ACHN (cell line): ENCODE data around the gene MARCHF9.

Experiments
- DNase-seq: peaks from one replicate; pipeline ENCODE4 v3.0.0-alpha.2; 2015
- in situ Hi-C: cut with HindIII; loops from 2 replicates; pipeline ENCODE4 v1.10.0; 2017; ENCODE audit warnings: low sequenced_read_pairs, low pct_ligation_motif_present, low pct_unique_long_range_greater_than_20kb

Gene MARCHF9

GRCh38 chr12:57750561-57751431 is 4.1 kb upstream of the MARCHF9 start:
- in situ Hi-C loops = no loop called here
- no peak for DNase-seq

- DNase-seq = no peak
- in situ Hi-C loops = no loop called here
These were observed 3.5 kb upstream of the MARCHF9 start for GRCh38 chr12:57751432-57751787.

DNA sequence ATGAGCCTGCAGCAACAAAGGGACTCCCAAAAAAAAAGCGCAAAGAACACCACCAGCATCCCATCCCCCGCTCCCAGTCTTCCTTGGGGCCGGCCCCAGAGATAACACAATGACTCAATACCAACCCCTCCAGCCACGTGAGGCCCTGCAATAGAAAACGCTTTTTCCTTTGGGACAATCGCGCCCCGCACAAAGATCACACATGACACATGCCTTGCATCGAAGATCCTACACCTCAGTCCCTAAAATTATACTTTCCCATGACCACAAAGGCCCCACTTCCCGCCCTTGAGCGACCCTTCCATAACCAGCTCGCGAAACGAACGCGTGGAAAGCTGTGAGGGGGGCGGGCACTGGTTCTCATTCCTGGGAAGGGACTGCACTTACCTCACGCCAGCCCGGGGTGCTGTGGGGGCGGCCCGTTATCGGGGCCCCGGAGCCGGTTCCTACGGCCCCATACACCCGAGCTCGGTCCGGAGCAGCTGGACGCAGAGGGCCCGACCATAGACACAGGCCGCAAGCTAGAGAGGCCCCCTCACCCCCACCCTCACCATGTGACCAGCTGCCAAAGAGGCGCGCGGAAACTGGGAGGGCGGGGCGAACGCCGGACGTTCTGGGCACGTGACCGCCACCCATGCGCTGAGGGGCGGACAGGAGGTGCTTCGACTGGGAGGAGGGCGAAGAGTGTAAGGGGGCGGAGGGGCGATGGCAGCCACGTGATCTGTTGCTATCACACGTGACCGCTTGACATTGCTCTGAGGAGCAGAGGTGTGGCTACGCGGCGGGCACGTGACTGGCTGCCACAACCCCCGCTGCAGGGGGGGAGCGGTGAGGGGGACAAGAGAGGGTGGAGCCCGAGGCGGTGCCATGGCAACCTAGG is 2.9 kb upstream of the MARCHF9 start, which contains the start of gene CDK4:
Gene CDK4 (minus strand): TSS at position 523 of the 880 bp plus-strand sequence. CDS start 593 bp downstream, outside the sequence.
- in situ Hi-C loops = no loop called here
- peak; percentile 100 for DNase-seq

GRCh38 chr12:57752668-57753000 is 2.3 kb upstream of the MARCHF9 start:
- in situ Hi-C loops = no loop called here
- DNase-seq = no peak

DNA sequence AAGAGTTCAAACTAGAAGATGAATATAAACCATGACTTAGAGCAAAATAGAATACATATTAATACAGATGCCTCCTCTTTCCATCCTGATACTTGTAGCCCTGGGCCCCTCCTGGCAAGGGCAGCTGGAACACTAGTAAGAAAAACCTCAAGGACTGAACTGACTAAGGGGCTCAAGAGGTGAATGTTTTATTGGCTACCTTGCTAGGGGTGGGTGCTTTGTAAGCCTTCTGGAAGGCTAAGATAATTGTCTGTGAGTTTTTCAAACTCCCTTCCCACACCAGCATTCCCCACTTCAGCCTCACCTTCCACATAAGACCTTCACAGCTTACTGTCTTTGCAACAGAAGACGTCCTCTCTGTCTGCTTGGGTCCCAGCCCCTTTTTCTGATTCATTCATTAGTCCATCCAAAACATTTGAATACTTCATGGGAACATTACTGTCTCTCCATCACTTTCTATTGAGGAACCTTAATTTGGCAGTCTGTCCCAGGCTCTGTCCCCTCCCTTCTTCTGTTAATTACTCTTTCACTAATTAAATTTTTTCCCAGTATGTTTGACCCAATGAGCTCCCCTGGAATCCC is 1.1 kb upstream of the MARCHF9 start:
- in situ Hi-C loops = no loop called here

DNA sequence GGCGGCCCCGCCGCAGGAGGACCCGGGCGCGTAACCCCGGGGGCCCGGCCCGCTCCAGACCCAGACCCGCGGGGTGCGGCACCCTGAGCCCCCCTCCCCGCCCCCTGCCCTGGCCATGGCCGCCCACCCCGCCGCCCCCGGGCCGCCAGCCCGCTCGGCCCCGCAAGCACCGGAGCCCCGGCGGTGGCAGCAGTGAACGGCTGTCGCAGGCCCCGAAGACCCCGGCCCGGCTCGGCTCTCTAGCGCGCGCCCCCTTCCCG is 221 bp downstream of the MARCHF9 start:
- in situ Hi-C loops = no loop called here
- no peak for DNase-seq

More for the DNA sequence above, 1.1 kb upstream of the MARCHF9 start:
- no peak for DNase-seq

GRCh38 chr12:57755454-57756372 is 810 bp downstream of the MARCHF9 start:
- no peak for DNase-seq
- in situ Hi-C loops = no loop called here

DNA sequence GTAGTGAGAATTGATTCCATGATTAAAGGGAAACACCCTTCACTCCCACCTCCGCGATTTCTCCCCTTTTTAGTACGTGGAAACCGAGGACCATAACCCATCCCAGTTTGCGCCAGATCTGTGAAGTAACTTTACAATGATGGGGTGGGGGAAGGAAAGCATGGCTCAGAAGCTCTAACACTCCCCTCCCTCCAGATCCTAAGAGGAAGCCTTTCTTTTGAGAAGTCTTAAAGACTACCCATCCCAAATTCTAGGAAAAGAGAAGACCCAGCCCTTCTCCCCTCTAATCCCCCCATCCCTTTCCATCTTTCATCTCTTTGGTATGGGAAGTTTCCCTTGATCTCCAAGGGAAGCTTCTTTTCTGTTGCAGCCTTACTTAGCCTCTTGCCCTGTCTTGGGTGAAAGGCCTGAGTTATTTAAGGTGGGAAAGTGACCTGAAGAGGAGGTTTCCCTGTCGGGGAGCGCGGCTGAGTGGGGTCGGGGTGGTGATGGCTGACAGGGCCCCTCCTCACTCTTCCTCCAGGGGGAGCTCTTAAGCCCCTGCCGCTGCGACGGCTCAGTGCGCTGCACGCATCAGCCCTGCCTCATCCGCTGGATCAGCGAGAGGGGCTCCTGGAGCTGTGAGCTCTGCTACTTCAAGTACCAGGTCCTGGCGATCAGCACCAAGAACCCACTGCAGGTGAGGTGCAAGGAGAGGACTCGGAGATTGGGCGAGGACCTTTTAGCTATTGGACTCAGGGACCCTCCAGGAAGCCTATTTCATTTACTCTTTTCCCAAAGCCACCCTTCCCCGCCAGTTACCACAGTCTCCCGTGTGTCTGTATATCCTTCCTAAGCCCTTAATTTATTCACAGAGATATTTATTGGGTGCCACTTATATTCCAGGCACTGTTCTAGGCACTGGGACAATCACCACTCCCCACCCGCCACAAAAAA is 1.8 kb downstream of the MARCHF9 start:
- peak; percentile 36 for DNase-seq
- in situ Hi-C loops = no loop called here

- in situ Hi-C loops = no loop called here
- no peak for DNase-seq
These were observed 2.9 kb downstream of the MARCHF9 start for GRCh38 chr12:57757771-57758170.

GRCh38 chr12:57758552-57759359 is 3.9 kb downstream of the MARCHF9 start:
- in situ Hi-C loops = no loop called here
- no peak for DNase-seq

- DNase-seq = peak; percentile 67
- in situ Hi-C loops = no loop called here
These were observed 4.6 kb downstream of the MARCHF9 start for GRCh38 chr12:57759360-57759980.

- no peak for DNase-seq
- in situ Hi-C loops = no loop called here
These were observed 5.6 kb downstream of the MARCHF9 start for GRCh38 chr12:57760347-57760982.

DNA sequence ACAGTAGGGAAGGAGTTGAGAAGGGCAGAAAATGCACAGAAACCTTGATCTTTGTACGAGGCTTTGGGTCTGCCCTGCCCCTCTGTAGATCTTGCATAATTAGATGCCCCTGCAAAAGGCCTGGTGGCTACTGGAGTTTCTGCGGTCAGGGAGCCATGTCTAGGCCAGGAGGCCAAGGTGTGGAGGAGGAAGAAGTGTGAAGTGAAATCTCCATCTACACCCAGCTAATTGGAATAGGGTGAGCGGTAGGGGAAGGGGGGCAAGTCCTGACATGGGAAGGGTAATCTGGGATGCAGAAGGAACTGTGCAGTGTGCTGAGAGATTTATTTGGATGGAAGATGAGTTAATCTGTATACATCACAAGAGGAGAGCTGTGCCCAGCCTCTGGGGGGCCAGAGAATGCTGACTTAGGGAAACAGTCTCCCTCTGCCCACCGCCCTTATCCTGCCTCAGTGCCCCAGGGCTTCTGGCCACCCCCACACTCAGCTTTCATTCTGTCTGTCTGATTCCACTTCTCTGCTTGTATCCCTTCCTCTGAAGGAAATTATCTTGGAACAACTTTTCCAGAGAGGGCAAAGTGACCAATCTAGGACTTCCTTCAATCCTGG is 6.6 kb downstream of the MARCHF9 start:
- in situ Hi-C loops = no loop called here
- no peak for DNase-seq

DNA sequence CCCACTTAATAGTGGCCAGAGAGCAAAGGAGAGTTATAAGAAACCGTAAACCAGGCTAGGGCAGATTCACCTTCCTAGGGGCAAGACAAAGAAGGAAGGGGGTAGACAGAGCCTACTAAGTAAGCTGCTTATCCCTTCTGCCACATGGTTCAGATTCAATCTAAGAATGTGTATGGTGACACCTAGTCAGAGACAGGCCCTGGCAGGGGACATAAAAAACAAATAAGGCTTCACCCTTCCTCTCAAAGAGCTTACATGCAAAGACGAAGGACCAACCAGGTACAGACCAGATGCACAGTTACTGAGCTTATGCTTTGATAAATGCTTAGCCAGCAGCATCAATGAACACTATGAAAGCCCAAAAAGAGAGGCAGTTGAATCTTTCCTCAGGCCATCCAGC is 7.6 kb downstream of the MARCHF9 start:
- no peak for DNase-seq
- in situ Hi-C loops = no loop called here

DNA sequence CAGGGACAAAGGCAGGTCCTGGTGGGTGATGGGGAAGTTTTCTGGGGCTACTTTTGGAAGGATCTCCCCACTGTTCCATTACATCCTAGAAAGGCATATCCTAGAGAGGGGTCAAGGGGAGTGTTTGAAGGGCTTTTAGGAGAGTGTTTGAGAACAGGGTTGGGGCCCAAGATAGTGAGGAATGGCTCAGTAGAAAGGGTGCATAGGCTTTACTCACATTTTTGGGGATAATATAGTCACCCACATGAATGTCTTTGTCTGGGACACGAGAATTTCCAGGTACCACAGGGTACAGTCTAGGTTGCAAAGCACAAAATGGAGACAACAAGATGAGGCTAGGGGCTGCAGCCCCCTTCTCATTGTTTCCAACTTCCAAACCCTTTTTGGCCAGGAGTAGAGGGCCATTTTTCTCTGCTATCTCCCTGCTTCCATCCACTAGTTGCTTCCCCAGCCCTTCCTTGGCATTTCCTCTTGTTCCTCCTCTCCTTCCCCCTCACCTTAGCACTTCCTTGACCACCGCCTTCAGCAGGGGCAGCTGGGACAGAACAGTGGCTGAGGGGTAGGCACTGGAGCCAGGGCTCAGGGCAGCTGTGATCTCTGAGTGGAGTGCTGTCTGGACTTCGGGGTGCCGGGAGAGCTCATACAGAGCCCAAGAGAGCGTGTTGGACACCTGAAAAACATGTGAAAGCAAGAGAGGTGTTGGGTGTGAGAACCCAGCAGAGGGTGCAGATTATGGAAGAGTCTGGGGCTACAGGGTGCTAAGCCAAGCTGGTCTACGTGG is 9.2 kb downstream of the MARCHF9 start:
- no peak for DNase-seq
- in situ Hi-C loops = no loop called here
